K562 (cell line): ENCODE results near the gene MLLT11. TPM values are rescaled to one million over a fixed set of nuclear protein-coding genes. Genes with fewer than 3 reads are reported as not detected.
A peak's percentile ranks its signal among the peaks of the same experiment; 100 is the strongest.

ENCODE experiments used
- ATAC-seq: fragments of 200-7000 bp; cut with Tn5 transposase; 3 replicates; pipeline ENCODE4 v1.9.1; 2020; ENCODE audit warnings: moderate library complexity
- BruUV-seq: library from RNA; stranded (reverse); fragments of 400-500 nt; replicated peaks from 2 replicates; lab custom pipeline; 2021; lab: Mats Ljungman, UMichigan
- CTCF ChIA-PET: fragments of 300-600 bp; formaldehyde crosslinking; extraction: SDS; loops from one replicate; lab custom pipeline; 2021; ENCODE audit warnings: low intra/inter-chr PET ratio; lab: Yijun Ruan, JAX
- POLR2A ChIA-PET: fragments of 300-600, 350-650 bp; sonication (Branson Sonifier 250); formaldehyde crosslinking; extraction: SDS; loops from one replicate; lab custom pipeline; 2021; ENCODE audit warnings: antibody characterized with exemption, inconsistent platforms; lab: Yijun Ruan, JAX
- DNase-seq, 4 experiments: peaks; one replicate each; pipeline versions ENCODE4 v3.0.0 to v3.0.0-alpha.2; 2011 to 2018; ENCODE audit warnings: low spot score in 3 of 4, mixed read lengths in 3 of 4; ENCODE audit errors: extremely low read depth in 1 of 4
- FAIRE-seq: peaks from 2 replicates; lab custom pipeline; 2011; peaks lifted over from hg19 to GRCh38; lab: Jason Lieb, UNC
- H2AFZ ChIP-seq: 2 replicates; pipeline ENCODE4 v1.6.0; 2011; ENCODE audit warnings: low read depth, low read length, control low read depth, inconsistent platforms
- H3K27ac ChIP-seq: fragments of 200-600 bp; 3 replicates; pipeline ENCODE4 v1.8.0; 2011; ENCODE audit warnings: low read depth, mild to moderate bottlenecking, control low read depth, inconsistent platforms, low read length, moderate library complexity, mixed read lengths; ENCODE audit errors: extremely low read depth
- H3K27me3 ChIP-seq, 2 experiments: fragments of 300-600 bp in 1 of 2; 2 replicates in 1 of 2; 3 replicates in 1 of 2; pipeline versions ENCODE4 v1.6.0 to v1.8.0; 2011; ENCODE audit warnings: inconsistent platforms in 2 of 2, low read length in 2 of 2, mild to moderate bottlenecking in 1 of 2, mixed read lengths in 1 of 2, moderate library complexity in 1 of 2; ENCODE audit not compliant: control insufficient read depth in 2 of 2, insufficient read depth in 2 of 2
- H3K36me3 ChIP-seq: fragments of 300-600 bp; 3 replicates; pipeline ENCODE4 v1.8.0; 2011; ENCODE audit warnings: mild to moderate bottlenecking, low read length, inconsistent platforms; ENCODE audit not compliant: control insufficient read depth, insufficient read depth
- H3K4me1 ChIP-seq, 2 experiments: fragments of 200-600 bp in 1 of 2; replicated peaks in 1 of 2; 2 replicates in 1 of 2; 3 replicates in 1 of 2; pipeline versions ENCODE4 v1.5.1 to v1.8.0; 2011; ENCODE audit warnings: inconsistent platforms in 2 of 2, low read length in 2 of 2, mild to moderate bottlenecking in 1 of 2, mixed read lengths in 1 of 2, moderate library complexity in 1 of 2; ENCODE audit not compliant: control insufficient read depth in 2 of 2, insufficient read depth in 2 of 2
- H3K4me2 ChIP-seq: 2 replicates; pipeline ENCODE4 v1.6.1; 2011; ENCODE audit warnings: low read length, control low read depth, inconsistent platforms, mixed read lengths; ENCODE audit not compliant: insufficient read depth
- H3K4me3 ChIP-seq: fragments of 200-600 bp; sonication (generic), shearing (Covaris generic); 2 replicates; pipeline ENCODE4 v1.5.1; 2016; ENCODE audit warnings: control low read depth, inconsistent platforms
- H3K79me2 ChIP-seq: fragments of 200-600 bp; 3 replicates; pipeline ENCODE4 v1.8.0; 2011; ENCODE audit warnings: low read length, inconsistent platforms; ENCODE audit not compliant: control insufficient read depth, insufficient read depth
- H3K9ac ChIP-seq, 2 experiments: 2 replicates each; pipeline versions ENCODE4 v1.6.0 to v1.6.1; 2011; ENCODE audit warnings: low read depth in 2 of 2, low read length in 2 of 2, control low read depth in 1 of 2, inconsistent platforms in 1 of 2, mild to moderate bottlenecking in 1 of 2, mixed read lengths in 1 of 2; ENCODE audit not compliant: insufficient read depth in 1 of 2
- H3K9me1 ChIP-seq: one replicate; pipeline ENCODE4 v1.6.0; 2011; ENCODE audit warnings: inconsistent platforms, mild to moderate bottlenecking, low read length, moderate library complexity; ENCODE audit not compliant: control insufficient read depth, insufficient read depth
- H3K9me3 ChIP-seq: replicated peaks from 2 replicates; pipeline ENCODE4 v1.5.1; 2011; ENCODE audit warnings: low read depth, low read length, inconsistent platforms; ENCODE audit not compliant: control insufficient read depth, insufficient read depth
- H4K20me1 ChIP-seq: replicated peaks from 2 replicates; pipeline ENCODE4 v1.6.1; 2011; ENCODE audit warnings: low read length, inconsistent platforms, mixed read lengths; ENCODE audit not compliant: control insufficient read depth, insufficient read depth
- C11orf30 ChIP-seq: fragments of 450-650 bp; IDR thresholded peaks from 2 replicates; pipeline ENCODE4 v1.6.1; 2016; ENCODE audit warnings: low read depth, mild to moderate bottlenecking
- CTCFL ChIP-seq: IDR thresholded peaks from 2 replicates; pipeline ENCODE4 v1.6.1; 2011; ENCODE audit warnings: borderline replicate concordance, low read depth, mild to moderate bottlenecking, moderate library complexity, low read length; ENCODE audit not compliant: insufficient read depth, poor library complexity, severe bottlenecking
- HEY1 ChIP-seq: fragments of 250-450 bp; sonication (Bioruptor Pico); IDR thresholded peaks from 2 replicates; pipeline ENCODE4 v1.5.0; 2020; ENCODE audit warnings: mild to moderate bottlenecking, moderate library complexity, borderline replicate concordance
- MAFF ChIP-seq: IDR thresholded peaks from 2 replicates; pipeline ENCODE4 v1.6.1; 2012; ENCODE audit warnings: low read length, improper control_type of control experiment
- MAFG ChIP-seq: fragments of 450-650 bp; conservative IDR thresholded peaks from 2 replicates; pipeline ENCODE4 v1.6.1; 2016; ENCODE audit warnings: missing genetic modification characterization, missing compliant biosample characterization
- NFE2 ChIP-seq: IDR thresholded peaks from 2 replicates; pipeline ENCODE4 v1.6.1; 2014; ENCODE audit warnings: antibody characterized with exemption, low read depth
- NFE2L1 ChIP-seq: fragments of 450-650 bp; IDR thresholded peaks from 2 replicates; pipeline ENCODE4 v1.6.1; 2016; ENCODE audit warnings: missing genetic modification characterization, low read depth, mild to moderate bottlenecking, missing compliant biosample characterization, moderate library complexity, borderline replicate concordance
- POLR2A ChIP-seq: fragments of 450-650 bp; conservative IDR thresholded peaks from 2 replicates; pipeline ENCODE4 v1.6.1; 2016
- SMAD2 ChIP-seq: fragments of 150-350 bp; IDR thresholded peaks from 2 replicates; pipeline ENCODE4 v1.6.1; 2014; ENCODE audit warnings: low read depth, mild to moderate bottlenecking, low read length
- THRAP3 ChIP-seq: fragments of 450-650 bp; IDR thresholded peaks from 2 replicates; pipeline ENCODE4 v1.6.1; 2016; ENCODE audit warnings: mild to moderate bottlenecking, inconsistent platforms, borderline replicate concordance
- YY1 ChIP-seq, 3 experiments: IDR thresholded peaks; 2 replicates each; pipeline ENCODE4 v1.6.1; 2011; ENCODE audit warnings: low read length in 2 of 3, mild to moderate bottlenecking in 2 of 3, moderate library complexity in 2 of 3, borderline replicate concordance in 1 of 3, control low read depth in 1 of 3, low read depth in 1 of 3; ENCODE audit not compliant: insufficient read depth in 3 of 3, insufficient replicate concordance in 2 of 3, control insufficient read depth in 1 of 3, insufficient read length in 1 of 3; ENCODE audit errors: extremely low read depth in 1 of 3
- ZNF316 ChIP-seq: fragments of 450-650 bp; IDR thresholded peaks from 2 replicates; pipeline ENCODE4 v1.6.1; 2016
- ZNF41 ChIP-seq: fragments of 250-450 bp; sonication (Bioruptor Pico); conservative IDR thresholded peaks from 2 replicates; pipeline ENCODE4 v1.4.0; 2020; ENCODE audit warnings: mild to moderate bottlenecking
- ZNF655 ChIP-seq: fragments of 250-450 bp; sonication (Bioruptor Pico); IDR thresholded peaks from 2 replicates; pipeline ENCODE4 v1.5.0; 2021
- WGBS: fragments of 100-300 bp; shearing (Covaris generic); methylation state at CpG from one replicate; pipeline ENCODE4 v1.1.6; 2016; ENCODE audit warnings: low coverage, mixed read lengths; ENCODE audit not compliant: insufficient coverage; ENCODE audit errors: missing lambda C conversion rate; 5-methylcytosine and 5-hydroxymethylcytosine counted together
- in situ Hi-C: fragments of 300-500 bp; cut with MboI; formaldehyde crosslinking; loops from 4 replicates; pipeline ENCODE4 v1.15.0; 2018; ENCODE audit warnings: inconsistent platforms, mixed read lengths
- intact Hi-C: fragments of 100-400 bp; cut with micrococcal nuclease; formaldehyde crosslinking; loops from 2 replicates; pipeline ENCODE4 v1.14.2; 2022
- polyA plus RNA-seq, 8 experiments: library from polyadenylated mRNA; depleted of rRNA in 4 of 8; stranded (reverse) in 5 of 8; unstranded in 3 of 8; fragments of >200 nt; fragmentation: Nextera tagmentation in 2 of 8; fragmentation: Illumina TruSeq in 1 of 8; extraction: Ambion mirVana in 2 of 8; extraction: Trizol in 1 of 8; gene quantifications; 2 replicates each; pipeline versions ENCODE4 v1.2.1 to v1.2.3, GENCODE V29; 2011 to 2014; ENCODE audit warnings: inconsistent platforms in 1 of 8, missing spikeins in 1 of 8
- total RNA-seq, 7 experiments: library from RNA; depleted of rRNA in 6 of 7; stranded (reverse); fragments of >200 nt in 6 of 7; fragmentation: Illumina TruSeq in 2 of 7; extraction: Trizol in 2 of 7; gene quantifications; 2 replicates each; pipeline versions ENCODE4 v1.2.1 to v1.2.3, GENCODE V29; 2011 to 2021; ENCODE audit warnings: low replicate concordance in 1 of 7

Gene MLLT11
- total and polyA plus RNA-seq, 9 of the 15 experiments (the other 6 are each of a cell fraction or from before 2014, with no cell fraction given): 12.1 to 91.0 (median 22.0) TPM

DNA sequence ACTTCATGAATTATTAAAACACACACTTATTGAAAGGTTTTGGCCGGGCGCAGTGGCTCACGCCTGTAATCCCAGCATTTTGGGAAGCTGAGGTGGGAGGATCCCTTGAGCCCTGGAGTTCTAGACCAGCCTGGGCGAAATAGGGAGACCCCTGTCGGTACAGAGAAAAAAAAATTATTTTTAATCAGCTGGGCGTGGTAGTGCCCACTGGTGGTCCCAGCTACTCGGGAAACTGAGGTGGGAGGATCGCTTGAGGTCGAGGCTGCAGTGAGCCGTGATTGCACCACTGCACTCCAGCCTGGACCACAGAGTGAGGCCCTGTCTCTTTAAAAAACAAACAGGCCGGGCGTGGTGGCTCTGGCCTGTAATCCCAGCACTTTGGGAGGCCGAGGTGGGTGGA lies 12.0 kb downstream of the MLLT11 start (continued):
- TF ChIP-seq CTCFL: peak; percentile 52
- no peak for TF ChIP-seq THRAP3
- no peak for TF ChIP-seq ZNF655 (CRISPR knock-in tag)
- no peak for TF ChIP-seq SMAD2

DNA sequence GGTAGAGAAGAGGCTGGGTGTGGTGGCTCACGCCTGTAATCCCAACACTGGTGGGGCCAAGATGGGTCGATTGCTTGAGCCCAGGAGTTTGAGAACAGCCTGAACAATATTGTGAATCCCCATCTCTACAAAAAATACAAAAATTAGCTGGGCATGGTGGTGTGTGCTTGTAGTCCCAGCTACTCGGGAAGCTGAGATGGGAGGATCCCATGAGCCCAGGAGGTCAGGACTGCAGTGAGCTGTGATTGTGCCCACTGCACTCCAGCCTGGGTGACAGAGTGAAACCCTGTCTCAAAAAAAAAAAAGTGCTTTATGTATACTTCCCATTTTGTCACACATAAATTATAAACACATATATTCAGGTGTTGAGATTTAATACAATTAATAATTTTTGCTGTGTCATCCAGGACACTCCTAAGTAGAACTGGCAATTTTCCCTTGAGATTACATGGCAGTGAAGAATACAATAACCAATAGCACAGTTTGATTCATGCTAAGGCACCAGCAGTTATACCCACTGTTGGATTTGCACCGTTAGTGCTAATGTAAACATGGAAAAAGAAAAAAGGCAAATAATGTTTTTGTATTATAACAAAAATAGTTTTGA lies 25.9 kb downstream of the MLLT11 start:
- Histone ChIP-seq H3K9me3 (no peaks in the 10 kb centered on the region), H3K4me1 (no peaks in the 10 kb centered on the region), H3K9me1 (no peaks in the 10 kb centered on the region), H3K9ac (no peak overlapping the region), H3K36me3 (no peaks in the 10 kb centered on the region), H3K27me3 (no peaks in the 10 kb centered on the region), H3K27ac (no peak overlapping the region), H3K4me2 (no peak overlapping the region), H3K4me3 (no peak overlapping the region), H2AFZ (no peak overlapping the region), H4K20me1 (no peaks in the 10 kb centered on the region), H3K79me2 (no peaks in the 10 kb centered on the region)
- intact Hi-C loops (no loop called here), in situ Hi-C loops (no loop called here)
- ATAC-seq: no peak
- 44% methylated on average over 4 of the region's 4 CpGs for WGBS
- TF ChIP-seq NFE2L1 (tag) (peak; percentile 29; the same call in 1 of the 2 replicates), MAFG (peak; percentile 60), ZNF316 (peak; percentile 50), YY1 (IDR thresholded peaks at IDR 0.05; ENCODE audit: borderline replicate concordance in 1 of 3, control insufficient read depth in 1 of 3, extremely low read depth in 1 of 3, insufficient read depth in 3 of 3, insufficient read length in 1 of 3, insufficient replicate concordance in 2 of 3, low read depth in 1 of 3, low read length in 2 of 3) (no peak), ZNF41 (CRISPR knock-in tag) (no peak), C11orf30 (peak; percentile 45), MAFF (peak; percentile 43; the same call in 1 of the 2 replicates), HEY1 (CRISPR knock-in tag) (no peak), NFE2 (peak; percentile 58), POLR2A (no peak)
- FAIRE-seq: no peak
- no TSS peak for BruUV-seq
- CTCF ChIA-PET: interaction anchor here (0.6 kb wide), 1 partner anchor 29 kb away, joined by 4 read pairs; no protein-coding TSS in a partner anchor
- no peak for DNase-seq
- POLR2A ChIA-PET: interaction anchor here (0.5 to 1.6 kb wide), 3 partner anchors 10 to 85 kb away, joined by 3 to 4 read pairs (median 3); partner anchors contain the start of gene MLLT11
